Lower lobe of right lung (tissue), 2 donors: Measurements from ENCODE around the gene VWA5B1. TPM values are rescaled to one million over a fixed set of nuclear protein-coding genes. Genes with fewer than 3 reads are reported as not detected.

Experiments used
- ATAC-seq, 2 donors: fragments of 200-7000 bp; cut with Tn5 transposase; one replicate each; pipeline ENCODE4 v1.9.1; 2020 to 2022; ENCODE audit warnings: mild to moderate bottlenecking in 2 of 2, moderate library complexity in 2 of 2
- DNase-seq: peaks from one replicate; pipeline ENCODE4 v3.0.0-alpha.2; 2020
- H3K27ac ChIP-seq: fragments of 200-600 bp; one replicate; pipeline ENCODE4 v1.8.0; 2022
- H3K27me3 ChIP-seq: fragments of 200-600 bp; one replicate; pipeline ENCODE4 v1.8.0; 2022; ENCODE audit warnings: low read depth
- H3K36me3 ChIP-seq: fragments of 200-600 bp; one replicate; pipeline ENCODE4 v1.8.0; 2022; ENCODE audit warnings: mild to moderate bottlenecking
- H3K4me1 ChIP-seq: fragments of 200-600 bp; one replicate; pipeline ENCODE4 v1.8.0; 2022
- H3K4me3 ChIP-seq: fragments of 200-600 bp; one replicate; pipeline ENCODE4 v1.8.0; 2022; ENCODE audit warnings: mild to moderate bottlenecking
- H3K9me3 ChIP-seq: fragments of 200-600 bp; one replicate; pipeline ENCODE4 v1.8.0; 2022
- intact Hi-C: fragments of 100-400 bp; cut with DNase I; formaldehyde crosslinking; loops from one replicate; pipeline ENCODE4 v1.11.0; 2022
- total RNA-seq: library from RNA; stranded (reverse); fragmentation: NEBNext Ultra II Directional; extraction: Animal tissue kit (Norgen Biotek cat#: 25700); gene quantifications from one replicate; pipeline ENCODE4 v1.2.1, GENCODE V29; 2021
- TF ChIP-seq, protein P1 (sequence below): fragments of 200-600 bp; IDR thresholded peaks from one replicate; pipeline ENCODE4 v1.8.0; 2022; ENCODE audit warnings: antibody characterized with exemption, mild to moderate bottlenecking
- donor health status: DM: no; HTN: yes; CAD: no; lungs with severe emphysema.

Gene VWA5B1
- total RNA-seq, 1 donor from 2014 or later = 0.30 TPM

GRCh38 chr1:20395255-20395654 is 104.6 kb downstream of the VWA5B1 start:
- Histone ChIP-seq H3K4me1 (no peaks in the 10 kb centered on the region), H3K9me3 (no peaks in the 10 kb centered on the region), H3K4me3 (no peak overlapping the region), H3K27ac (no peak overlapping the region), H3K36me3 (no peaks in the 10 kb centered on the region), H3K27me3 (peaks cover 29% of the 10 kb centered on the region)
- TF ChIP-seq, protein P1, sequence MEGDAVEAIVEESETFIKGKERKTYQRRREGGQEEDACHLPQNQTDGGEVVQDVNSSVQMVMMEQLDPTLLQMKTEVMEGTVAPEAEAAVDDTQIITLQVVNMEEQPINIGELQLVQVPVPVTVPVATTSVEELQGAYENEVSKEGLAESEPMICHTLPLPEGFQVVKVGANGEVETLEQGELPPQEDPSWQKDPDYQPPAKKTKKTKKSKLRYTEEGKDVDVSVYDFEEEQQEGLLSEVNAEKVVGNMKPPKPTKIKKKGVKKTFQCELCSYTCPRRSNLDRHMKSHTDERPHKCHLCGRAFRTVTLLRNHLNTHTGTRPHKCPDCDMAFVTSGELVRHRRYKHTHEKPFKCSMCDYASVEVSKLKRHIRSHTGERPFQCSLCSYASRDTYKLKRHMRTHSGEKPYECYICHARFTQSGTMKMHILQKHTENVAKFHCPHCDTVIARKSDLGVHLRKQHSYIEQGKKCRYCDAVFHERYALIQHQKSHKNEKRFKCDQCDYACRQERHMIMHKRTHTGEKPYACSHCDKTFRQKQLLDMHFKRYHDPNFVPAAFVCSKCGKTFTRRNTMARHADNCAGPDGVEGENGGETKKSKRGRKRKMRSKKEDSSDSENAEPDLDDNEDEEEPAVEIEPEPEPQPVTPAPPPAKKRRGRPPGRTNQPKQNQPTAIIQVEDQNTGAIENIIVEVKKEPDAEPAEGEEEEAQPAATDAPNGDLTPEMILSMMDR = no peak
- DNase-seq (no peak), ATAC-seq (no peak)
- intact Hi-C loops = no loop called here

DNA sequence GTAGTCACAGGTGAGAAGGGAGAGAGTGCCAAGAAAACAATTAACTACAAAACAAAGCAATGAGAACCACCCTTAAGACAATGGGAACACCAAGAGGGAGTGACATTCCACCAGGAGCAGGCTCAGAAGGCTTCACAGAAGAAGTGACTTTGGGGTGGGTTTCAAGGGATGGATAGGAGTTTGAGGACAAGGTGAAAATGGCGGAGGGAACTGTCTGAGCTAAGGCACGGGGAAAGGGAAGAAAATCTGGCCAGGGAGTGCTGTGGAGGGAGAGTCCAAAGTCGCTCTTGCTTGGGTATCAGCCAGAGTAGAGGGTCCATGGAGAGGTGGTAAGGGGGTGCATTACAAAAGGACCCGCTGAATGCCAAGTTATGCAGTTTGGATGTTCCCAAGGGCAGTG is 108.1 kb downstream of the VWA5B1 start:
- DNase-seq = no peak
- Histone ChIP-seq H3K4me1 (no peaks in the 10 kb centered on the region), H3K27ac (no peak overlapping the region), H3K27me3 (peaks cover 43% of the 10 kb centered on the region), H3K36me3 (no peaks in the 10 kb centered on the region), H3K4me3 (no peak overlapping the region), H3K9me3 (no peaks in the 10 kb centered on the region)
- TF ChIP-seq, protein P1 = no peak
- ATAC-seq = no peak
- intact Hi-C loops = no loop called here

- Histone ChIP-seq H3K36me3 (no peaks in the 10 kb centered on the region), H3K9me3 (no peaks in the 10 kb centered on the region), H3K27ac (no peak overlapping the region), H3K27me3 (peaks cover 48% of the 10 kb centered on the region), H3K4me1 (no peaks in the 10 kb centered on the region), H3K4me3 (no peak overlapping the region)
- no peak for ATAC-seq
- DNase-seq = no peak
- intact Hi-C loops = no loop called here
- TF ChIP-seq, protein P1 = no peak
These were observed 108.5 kb downstream of the VWA5B1 start for GRCh38 chr1:20399196-20399595.

GRCh38 chr1:20399606-20400180 is 109.0 kb downstream of the VWA5B1 start:
- intact Hi-C loops = no loop called here
- TF ChIP-seq, protein P1 = no peak
- no peaks in the 10 kb centered on the region for H3K36me3 ChIP-seq
- no peaks in the 10 kb centered on the region for H3K4me1 ChIP-seq
- peaks cover 50% of the 10 kb centered on the region for H3K27me3 ChIP-seq
- no peak overlapping the region for H3K4me3 ChIP-seq
- DNase-seq = no peak
- ATAC-seq = no peak
- no peaks in the 10 kb centered on the region for H3K9me3 ChIP-seq
- no peak overlapping the region for H3K27ac ChIP-seq

- TF ChIP-seq, protein P1 = no peak
- peaks cover 57% of the 10 kb centered on the region for H3K27me3 ChIP-seq
- no peak for ATAC-seq
These were observed 109.9 kb downstream of the VWA5B1 start for GRCh38 chr1:20400341-20401177.

More at GRCh38 chr1:20400341-20401177, 109.9 kb downstream of the VWA5B1 start:
- Histone ChIP-seq H3K4me3 (no peak overlapping the region), H3K4me1 (no peaks in the 10 kb centered on the region), H3K36me3 (no peaks in the 10 kb centered on the region), H3K9me3 (no peaks in the 10 kb centered on the region), H3K27ac (no peak overlapping the region)
- intact Hi-C loops = no loop called here
- DNase-seq = no peak
